DMS 273 (cell line): Measurements from ENCODE around the gene PPT1.

Experiments used
- DNase-seq: peaks from one replicate; lab custom pipeline; 2025; ENCODE audit not compliant: unreplicated experiment; lab: John Stamatoyannopoulos, UW

PPT1 gene

DNA sequence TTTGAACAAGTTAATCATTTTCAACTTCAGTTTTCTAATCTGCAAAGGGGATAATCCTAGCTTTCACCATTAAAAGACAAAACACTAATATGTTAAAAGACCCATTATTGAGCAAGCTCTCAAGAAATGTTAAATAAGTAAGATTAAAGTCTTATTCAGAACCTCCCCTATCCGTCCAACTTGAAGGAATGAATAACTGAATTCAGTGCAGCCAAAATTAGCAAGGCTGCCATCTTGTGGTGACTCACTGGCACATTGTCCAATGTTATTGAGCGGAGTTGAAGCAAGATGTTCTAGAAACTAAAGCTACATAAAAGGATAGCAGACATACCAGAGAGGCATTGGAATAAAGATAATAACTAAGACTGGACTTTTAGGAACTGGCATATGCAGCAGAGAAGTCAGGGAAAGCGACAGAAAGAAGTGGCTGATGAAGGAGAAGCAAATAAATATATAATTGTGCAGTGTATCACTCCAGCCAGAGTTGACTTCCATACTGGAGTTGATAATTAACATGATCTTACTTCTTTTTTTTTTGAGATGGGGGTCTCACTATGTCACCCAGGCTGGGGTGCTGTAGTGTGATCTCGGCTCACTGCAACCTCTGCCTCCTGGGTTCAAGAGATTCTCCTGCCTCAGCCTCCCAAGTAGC is 64.7 kb downstream of the PPT1 start:
- DNase-seq = peak; percentile 100

- peak; percentile 85 for DNase-seq
Measured at GRCh38 chr1:40030528-40031135, 66.4 kb downstream of the PPT1 start.

DNA sequence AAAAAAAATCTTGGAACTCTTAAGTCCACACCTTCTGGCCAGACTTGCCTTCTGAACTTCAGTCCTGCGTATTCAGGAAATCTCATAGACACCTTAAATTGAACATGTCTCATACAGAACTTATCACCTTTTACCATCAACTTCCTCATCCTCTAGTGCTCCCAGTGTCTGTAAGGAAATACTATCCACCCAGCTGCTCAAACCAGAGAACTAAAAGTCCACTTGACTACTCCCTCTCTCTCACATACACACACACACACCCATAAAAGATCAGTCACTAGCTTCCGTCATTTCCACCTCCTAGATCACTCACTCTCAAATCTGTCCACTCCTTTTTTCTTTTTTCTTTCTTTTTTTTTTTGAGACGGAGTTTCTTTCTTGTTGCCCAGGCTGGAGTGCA is 67.4 kb downstream of the PPT1 start:
- no peak for DNase-seq

DNA sequence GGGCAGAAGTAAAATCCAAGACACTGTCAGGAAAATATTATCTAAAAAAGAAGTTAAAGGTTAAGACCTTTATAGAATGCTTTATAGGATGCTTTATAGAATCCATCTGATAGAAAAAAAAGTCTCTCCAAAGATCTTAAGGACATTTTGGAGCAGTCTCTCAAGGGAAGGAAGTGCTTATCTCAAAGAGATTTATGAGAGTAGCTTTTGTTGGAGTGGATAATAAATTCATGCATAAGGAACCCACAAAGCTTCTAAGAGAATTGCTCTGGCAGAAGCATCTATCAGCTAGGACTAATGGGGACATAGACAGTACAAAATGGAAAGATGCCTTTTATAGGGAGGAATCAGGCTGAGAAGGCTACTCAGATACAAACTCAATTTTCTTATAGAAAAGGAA is 69.4 kb downstream of the PPT1 start:
- DNase-seq = no peak

- no peak for DNase-seq
Measured at GRCh38 chr1:40024671-40025070, 72.4 kb downstream of the PPT1 start.

GRCh38 chr1:40023379-40023944 is 73.6 kb downstream of the PPT1 start:
- DNase-seq = no peak
